GM23338 (cell line): Measurements from ENCODE around the gene APOOL. TPM values are rescaled to one million over a fixed set of nuclear protein-coding genes. Genes with fewer than 3 reads are reported as not detected.

ENCODE experiments used
- ATAC-seq: fragments of 200-7000 bp; cut with Tn5 transposase; 3 replicates; pipeline ENCODE4 v1.9.1; 2020
- DNase-seq: peaks from one replicate; pipeline ENCODE4 v3.0.0-alpha.2; 2015; ENCODE audit warnings: low spot score
- H2AFZ ChIP-seq: fragments of 200-600 bp; sonication (generic); 2 replicates; pipeline ENCODE4 v1.8.0; 2016; ENCODE audit warnings: antibody characterized with exemption, mild to moderate bottlenecking, moderate library complexity
- H3F3A ChIP-seq: fragments of 200-600 bp; sonication (generic); replicated peaks from 2 replicates; pipeline ENCODE4 v1.8.0; 2017; ENCODE audit warnings: antibody characterized with exemption, mixed run types, low read depth
- H3K27ac ChIP-seq: fragments of 200-600 bp; sonication (generic); 2 replicates; pipeline ENCODE4 v1.6.1; 2016; ENCODE audit warnings: low read depth
- H3K27me3 ChIP-seq: fragments of 200-600 bp; sonication (generic); 2 replicates; pipeline ENCODE4 v1.8.0; 2016; ENCODE audit warnings: mild to moderate bottlenecking, mixed run types, moderate library complexity; ENCODE audit not compliant: insufficient read depth
- H3K36me3 ChIP-seq: fragments of 200-600 bp; sonication (generic); 2 replicates; pipeline ENCODE4 v1.8.0; 2016; ENCODE audit warnings: mild to moderate bottlenecking; ENCODE audit not compliant: insufficient read depth
- H3K4me1 ChIP-seq: fragments of 200-600 bp; sonication (generic); 2 replicates; pipeline ENCODE4 v1.8.0; 2016; ENCODE audit warnings: mild to moderate bottlenecking, moderate library complexity; ENCODE audit not compliant: insufficient read depth
- H3K4me2 ChIP-seq: fragments of 200-600 bp; sonication (generic); 2 replicates; pipeline ENCODE4 v1.7.1; 2017; ENCODE audit warnings: mixed run types
- H3K4me3 ChIP-seq: fragments of 200-600 bp; sonication (generic); 2 replicates; pipeline ENCODE4 v1.6.1; 2016; ENCODE audit warnings: mixed run types
- H3K79me2 ChIP-seq: fragments of 200-600 bp; sonication (generic); replicated peaks from 2 replicates; pipeline ENCODE4 v1.8.0; 2017; ENCODE audit warnings: mild to moderate bottlenecking; ENCODE audit not compliant: insufficient read depth
- H3K9me2 ChIP-seq: fragments of 200-600 bp; sonication (generic); 2 replicates; pipeline ENCODE4 v1.8.0; 2017; ENCODE audit not compliant: insufficient read depth
- H4K20me1 ChIP-seq: fragments of 200-600 bp; sonication (generic); replicated peaks from 2 replicates; pipeline ENCODE4 v1.8.0; 2017; ENCODE audit warnings: mild to moderate bottlenecking; ENCODE audit not compliant: insufficient read depth
- H3K27ac Mint-ChIP-seq: 2 replicates; pipeline ENCODE4 v1.8.0; 2020; ENCODE audit warnings: inconsistent platforms, mild to moderate bottlenecking, moderate library complexity, mixed read lengths
- H3K27me3 Mint-ChIP-seq: 3 replicates; pipeline ENCODE4 v1.8.0; 2022; ENCODE audit warnings: low read depth, mild to moderate bottlenecking, moderate library complexity, mixed read lengths, inconsistent platforms; ENCODE audit not compliant: insufficient read depth, poor library complexity
- H3K36me3 Mint-ChIP-seq: 3 replicates; pipeline ENCODE4 v1.8.0; 2021; ENCODE audit warnings: low read depth, mild to moderate bottlenecking, inconsistent platforms, moderate library complexity, mixed read lengths
- H3K4me1 Mint-ChIP-seq: 3 replicates; pipeline ENCODE4 v1.8.0; 2020; ENCODE audit warnings: mild to moderate bottlenecking, inconsistent platforms, mixed read lengths
- H3K4me3 Mint-ChIP-seq: 3 replicates; pipeline ENCODE4 v1.8.0; 2021; ENCODE audit warnings: moderate library complexity, mild to moderate bottlenecking, inconsistent platforms, mixed read lengths
- H3K9me3 Mint-ChIP-seq: 3 replicates; pipeline ENCODE4 v1.8.0; 2020; ENCODE audit warnings: moderate library complexity, mild to moderate bottlenecking, inconsistent platforms, mixed read lengths
- CREB1 ChIP-seq: fragments of 250-450 bp; sonication (Bioruptor Pico); IDR thresholded peaks from 2 replicates; pipeline ENCODE4 v1.5.0; 2020; ENCODE audit warnings: low read depth, mild to moderate bottlenecking, moderate library complexity
- CTCF ChIP-seq, 2 experiments: fragments of 200-600 bp in 1 of 2; sonication (generic) in 1 of 2; conservative IDR thresholded peaks; 2 replicates each; pipeline versions ENCODE4 v1.5.1 to v1.6.1; 2016 to 2017; ENCODE audit warnings: antibody characterized with exemption in 2 of 2, low read depth in 2 of 2, mild to moderate bottlenecking in 2 of 2, moderate library complexity in 1 of 2
- ETS1 ChIP-seq: IDR thresholded peaks from 2 replicates; pipeline ENCODE4 v1.6.1; 2016; ENCODE audit warnings: antibody characterized with exemption
- EZH2 ChIP-seq: fragments of 200-600 bp; sonication (generic); IDR thresholded peaks from one replicate; pipeline ENCODE4 v1.8.0; 2017; ENCODE audit warnings: antibody characterized with exemption, mild to moderate bottlenecking, low read depth; ENCODE audit not compliant: unreplicated experiment
- EZH2phosphoT487 ChIP-seq: fragments of 200-600 bp; sonication (generic); IDR thresholded peaks from one replicate; pipeline ENCODE4 v1.8.1; 2018; ENCODE audit warnings: antibody characterized with exemption; ENCODE audit not compliant: unreplicated experiment
- JUNB ChIP-seq: IDR thresholded peaks from one replicate; pipeline ENCODE4 v1.6.1; 2016; ENCODE audit warnings: antibody characterized with exemption; ENCODE audit not compliant: unreplicated experiment
- NANOG ChIP-seq: IDR thresholded peaks from 2 replicates; pipeline ENCODE4 v1.6.1; 2016; ENCODE audit warnings: antibody characterized with exemption, borderline replicate concordance
- POLR2AphosphoS5 ChIP-seq: IDR thresholded peaks from 2 replicates; pipeline ENCODE4 v1.6.1; 2016; ENCODE audit warnings: antibody characterized with exemption, low read depth
- STAT1 ChIP-seq: IDR thresholded peaks from one replicate; pipeline ENCODE4 v1.6.1; 2016; ENCODE audit warnings: antibody characterized with exemption; ENCODE audit not compliant: unreplicated experiment
- ZNF114 ChIP-seq: fragments of 250-450 bp; sonication (Bioruptor Pico); IDR thresholded peaks from 2 replicates; pipeline ENCODE4 v1.5.0; 2020; ENCODE audit warnings: mild to moderate bottlenecking, moderate library complexity
- ZNF331 ChIP-seq: fragments of 250-450 bp; sonication (Bioruptor Pico); IDR thresholded peaks from 2 replicates; pipeline ENCODE4 v1.5.0; 2020; ENCODE audit warnings: low read depth, mild to moderate bottlenecking, moderate library complexity
- polyA plus RNA-seq: library from polyadenylated mRNA; unstranded; fragments of >200 nt; fragmentation: Nextera tagmentation; extraction: Ambion mirVana; gene quantifications from 2 replicates; pipeline ENCODE4 v1.2.1, GENCODE V29; 2016
- total RNA-seq: library from RNA; depleted of rRNA; stranded (reverse); fragments of >200 nt; shearing (Covaris generic); gene quantifications from 2 replicates; pipeline ENCODE4 v1.2.3, GENCODE V29; 2014
- TF ChIP-seq, protein P1 (sequence below): fragments of 250-450 bp; sonication (Bioruptor Pico); IDR thresholded peaks from 2 replicates; pipeline ENCODE4 v1.5.0; 2020; ENCODE audit warnings: mild to moderate bottlenecking, moderate library complexity
- TF ChIP-seq, protein P2 (sequence below): IDR thresholded peaks from one replicate; pipeline ENCODE4 v1.6.1; 2018; ENCODE audit warnings: antibody characterized with exemption; ENCODE audit not compliant: unreplicated experiment

APOOL gene
- total and polyA plus RNA-seq, 2 experiments from 2014 or later = 10.4 to 11.0 TPM

- DNase-seq (no peak), ATAC-seq (no peak)
- Histone ChIP-seq H3F3A (no peaks in the 10 kb centered on the region), H3K27ac (no peak overlapping the region), H3K4me2 (no peak overlapping the region), H3K79me2 (no peaks in the 10 kb centered on the region), H3K9me2 (no peaks in the 10 kb centered on the region), H3K36me3 (no peaks in the 10 kb centered on the region), H4K20me1 (no peaks in the 10 kb centered on the region), H3K4me1 (no peaks in the 10 kb centered on the region), H3K27me3 (no peaks in the 10 kb centered on the region), H3K4me3 (no peak overlapping the region), H2AFZ (no peak overlapping the region)
- Mint-ChIP-seq H3K4me1 (no peaks in the 10 kb centered on the region), H3K27me3 (peaks cover 3% of the 10 kb centered on the region), H3K27ac (no peak overlapping the region), H3K36me3 (no peaks in the 10 kb centered on the region), H3K4me3 (no peak overlapping the region), H3K9me3 (no peaks in the 10 kb centered on the region; the same call in 1 of the 3 replicates)
- TF ChIP-seq EZH2phosphoT487 = no peak
- TF ChIP-seq JUNB = no peak
- TF ChIP-seq NANOG = no peak
- no peak for TF ChIP-seq EZH2
- no peak for TF ChIP-seq CREB1 (CRISPR knock-in tag)
- no peak for TF ChIP-seq POLR2AphosphoS5
- TF ChIP-seq, protein P1, sequence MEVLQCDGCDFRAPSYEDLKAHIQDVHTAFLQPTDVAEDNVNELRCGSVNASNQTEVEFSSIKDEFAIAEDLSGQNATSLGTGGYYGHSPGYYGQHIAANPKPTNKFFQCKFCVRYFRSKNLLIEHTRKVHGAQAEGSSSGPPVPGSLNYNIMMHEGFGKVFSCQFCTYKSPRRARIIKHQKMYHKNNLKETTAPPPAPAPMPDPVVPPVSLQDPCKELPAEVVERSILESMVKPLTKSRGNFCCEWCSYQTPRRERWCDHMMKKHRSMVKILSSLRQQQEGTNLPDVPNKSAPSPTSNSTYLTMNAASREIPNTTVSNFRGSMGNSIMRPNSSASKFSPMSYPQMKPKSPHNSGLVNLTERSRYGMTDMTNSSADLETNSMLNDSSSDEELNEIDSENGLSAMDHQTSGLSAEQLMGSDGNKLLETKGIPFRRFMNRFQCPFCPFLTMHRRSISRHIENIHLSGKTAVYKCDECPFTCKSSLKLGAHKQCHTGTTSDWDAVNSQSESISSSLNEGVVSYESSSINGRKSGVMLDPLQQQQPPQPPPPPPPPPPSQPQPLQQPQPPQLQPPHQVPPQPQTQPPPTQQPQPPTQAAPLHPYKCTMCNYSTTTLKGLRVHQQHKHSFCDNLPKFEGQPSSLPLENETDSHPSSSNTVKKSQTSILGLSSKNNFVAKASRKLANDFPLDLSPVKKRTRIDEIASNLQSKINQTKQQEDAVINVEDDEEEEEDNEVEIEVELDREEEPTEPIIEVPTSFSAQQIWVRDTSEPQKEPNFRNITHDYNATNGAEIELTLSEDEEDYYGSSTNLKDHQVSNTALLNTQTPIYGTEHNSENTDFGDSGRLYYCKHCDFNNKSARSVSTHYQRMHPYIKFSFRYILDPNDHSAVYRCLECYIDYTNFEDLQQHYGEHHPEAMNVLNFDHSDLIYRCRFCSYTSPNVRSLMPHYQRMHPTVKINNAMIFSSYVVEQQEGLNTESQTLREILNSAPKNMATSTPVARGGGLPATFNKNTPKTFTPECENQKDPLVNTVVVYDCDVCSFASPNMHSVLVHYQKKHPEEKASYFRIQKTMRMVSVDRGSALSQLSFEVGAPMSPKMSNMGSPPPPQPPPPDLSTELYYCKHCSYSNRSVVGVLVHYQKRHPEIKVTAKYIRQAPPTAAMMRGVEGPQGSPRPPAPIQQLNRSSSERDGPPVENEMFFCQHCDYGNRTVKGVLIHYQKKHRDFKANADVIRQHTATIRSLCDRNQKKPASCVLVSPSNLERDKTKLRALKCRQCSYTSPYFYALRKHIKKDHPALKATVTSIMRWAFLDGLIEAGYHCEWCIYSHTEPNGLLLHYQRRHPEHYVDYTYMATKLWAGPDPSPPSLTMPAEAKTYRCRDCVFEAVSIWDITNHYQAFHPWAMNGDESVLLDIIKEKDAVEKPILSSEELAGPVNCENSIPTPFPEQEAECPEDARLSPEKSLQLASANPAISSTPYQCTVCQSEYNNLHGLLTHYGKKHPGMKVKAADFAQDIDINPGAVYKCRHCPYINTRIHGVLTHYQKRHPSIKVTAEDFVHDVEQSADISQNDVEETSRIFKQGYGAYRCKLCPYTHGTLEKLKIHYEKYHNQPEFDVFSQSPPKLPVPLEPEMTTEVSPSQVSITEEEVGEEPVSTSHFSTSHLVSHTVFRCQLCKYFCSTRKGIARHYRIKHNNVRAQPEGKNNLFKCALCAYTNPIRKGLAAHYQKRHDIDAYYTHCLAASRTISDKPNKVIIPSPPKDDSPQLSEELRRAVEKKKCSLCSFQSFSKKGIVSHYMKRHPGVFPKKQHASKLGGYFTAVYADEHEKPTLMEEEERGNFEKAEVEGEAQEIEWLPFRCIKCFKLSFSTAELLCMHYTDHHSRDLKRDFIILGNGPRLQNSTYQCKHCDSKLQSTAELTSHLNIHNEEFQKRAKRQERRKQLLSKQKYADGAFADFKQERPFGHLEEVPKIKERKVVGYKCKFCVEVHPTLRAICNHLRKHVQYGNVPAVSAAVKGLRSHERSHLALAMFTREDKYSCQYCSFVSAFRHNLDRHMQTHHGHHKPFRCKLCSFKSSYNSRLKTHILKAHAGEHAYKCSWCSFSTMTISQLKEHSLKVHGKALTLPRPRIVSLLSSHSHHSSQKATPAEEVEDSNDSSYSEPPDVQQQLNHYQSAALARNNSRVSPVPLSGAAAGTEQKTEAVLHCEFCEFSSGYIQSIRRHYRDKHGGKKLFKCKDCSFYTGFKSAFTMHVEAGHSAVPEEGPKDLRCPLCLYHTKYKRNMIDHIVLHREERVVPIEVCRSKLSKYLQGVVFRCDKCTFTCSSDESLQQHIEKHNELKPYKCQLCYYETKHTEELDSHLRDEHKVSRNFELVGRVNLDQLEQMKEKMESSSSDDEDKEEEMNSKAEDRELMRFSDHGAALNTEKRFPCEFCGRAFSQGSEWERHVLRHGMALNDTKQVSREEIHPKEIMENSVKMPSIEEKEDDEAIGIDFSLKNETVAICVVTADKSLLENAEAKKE = no peak
- no peak for TF ChIP-seq ZNF331 (CRISPR knock-in tag)
- TF ChIP-seq ETS1 = no peak
- TF ChIP-seq ZNF114 = no peak
- no peak for TF ChIP-seq CTCF (conservative IDR thresholded peaks at IDR 0.05; ENCODE audit: low read depth in 2 of 2)
- TF ChIP-seq, protein P2, sequence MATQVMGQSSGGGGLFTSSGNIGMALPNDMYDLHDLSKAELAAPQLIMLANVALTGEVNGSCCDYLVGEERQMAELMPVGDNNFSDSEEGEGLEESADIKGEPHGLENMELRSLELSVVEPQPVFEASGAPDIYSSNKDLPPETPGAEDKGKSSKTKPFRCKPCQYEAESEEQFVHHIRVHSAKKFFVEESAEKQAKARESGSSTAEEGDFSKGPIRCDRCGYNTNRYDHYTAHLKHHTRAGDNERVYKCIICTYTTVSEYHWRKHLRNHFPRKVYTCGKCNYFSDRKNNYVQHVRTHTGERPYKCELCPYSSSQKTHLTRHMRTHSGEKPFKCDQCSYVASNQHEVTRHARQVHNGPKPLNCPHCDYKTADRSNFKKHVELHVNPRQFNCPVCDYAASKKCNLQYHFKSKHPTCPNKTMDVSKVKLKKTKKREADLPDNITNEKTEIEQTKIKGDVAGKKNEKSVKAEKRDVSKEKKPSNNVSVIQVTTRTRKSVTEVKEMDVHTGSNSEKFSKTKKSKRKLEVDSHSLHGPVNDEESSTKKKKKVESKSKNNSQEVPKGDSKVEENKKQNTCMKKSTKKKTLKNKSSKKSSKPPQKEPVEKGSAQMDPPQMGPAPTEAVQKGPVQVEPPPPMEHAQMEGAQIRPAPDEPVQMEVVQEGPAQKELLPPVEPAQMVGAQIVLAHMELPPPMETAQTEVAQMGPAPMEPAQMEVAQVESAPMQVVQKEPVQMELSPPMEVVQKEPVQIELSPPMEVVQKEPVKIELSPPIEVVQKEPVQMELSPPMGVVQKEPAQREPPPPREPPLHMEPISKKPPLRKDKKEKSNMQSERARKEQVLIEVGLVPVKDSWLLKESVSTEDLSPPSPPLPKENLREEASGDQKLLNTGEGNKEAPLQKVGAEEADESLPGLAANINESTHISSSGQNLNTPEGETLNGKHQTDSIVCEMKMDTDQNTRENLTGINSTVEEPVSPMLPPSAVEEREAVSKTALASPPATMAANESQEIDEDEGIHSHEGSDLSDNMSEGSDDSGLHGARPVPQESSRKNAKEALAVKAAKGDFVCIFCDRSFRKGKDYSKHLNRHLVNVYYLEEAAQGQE = no peak
- no peak for TF ChIP-seq STAT1
These were observed 110.1 kb downstream of the APOOL start for GRCh38 chrX:85113746-85114145.
